ENCODE data around the gene MYO10. TPM values are rescaled to one million over a fixed set of nuclear protein-coding genes. Genes with fewer than 3 reads are reported as not detected.

The MYO10 gene
- total and polyA plus RNA-seq, 2 of the 8 experiments (the other 6 are each of a cell fraction or from before 2014, with no cell fraction given) = 21.5 to 107 TPM

DNA sequence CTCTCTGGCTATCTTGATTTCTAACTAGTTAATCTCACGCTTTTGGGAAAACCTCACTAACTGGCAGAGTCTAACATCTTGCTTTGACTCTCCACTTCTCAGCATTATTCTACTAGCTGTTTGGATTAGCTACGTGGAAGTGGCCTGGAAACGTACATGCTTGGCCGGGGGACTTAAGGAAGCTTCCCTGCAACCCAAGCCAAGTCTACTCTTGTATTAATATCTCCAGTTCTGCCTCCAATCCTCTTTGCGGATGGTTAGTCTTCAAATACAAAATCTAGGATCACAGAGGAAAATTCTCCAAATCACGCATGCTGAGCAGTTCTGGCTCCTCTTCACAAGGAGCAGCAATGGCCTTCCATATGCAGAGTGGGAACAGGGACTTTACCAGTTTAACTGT, 267.5 kb downstream of the MYO10 start:
- Histone ChIP-seq H3K36me3 (ENCODE audit: control insufficient read depth in 2 of 4, insufficient read depth in 4 of 4, low read length in 3 of 4) (peaks cover 53 to 96% (median 75%) of the 10 kb centered on the region in 4 experiments), H3K4me2 (ENCODE audit: insufficient read depth in 1 of 2, low read depth in 2 of 2, low read length in 2 of 2) (no peak overlapping the region), H3K79me2 (ENCODE audit: control insufficient read depth in 1 of 2, insufficient read depth in 2 of 2, low read length in 2 of 2) (no peaks in the 10 kb centered on the region), H3K4me1 (replicated peaks in 1 of 4; ENCODE audit: control insufficient read depth in 3 of 4, insufficient read depth in 4 of 4, low read length in 3 of 4) (no peaks in the 10 kb centered on the region), H2BK20ac (ENCODE audit: low read length) (no peak overlapping the region), H3K79me1 (ENCODE audit: low read depth, low read length) (no peaks in the 10 kb centered on the region), H2BK15ac (ENCODE audit: low read length) (no peak overlapping the region), H3K27ac (ENCODE audit: low read depth, low read length) (no peak overlapping the region), H4K5ac (ENCODE audit: insufficient read length, low read depth, low read length) (no peak overlapping the region), H2BK5ac (ENCODE audit: low read depth, low read length) (no peak overlapping the region), H3K56ac (replicated peaks; ENCODE audit: insufficient read length, low read depth, low read length) (no peak overlapping the region), H3K14ac (ENCODE audit: insufficient read length) (no peak overlapping the region), H2AFZ (ENCODE audit: low read length) (no peak overlapping the region), H3K23me2 (ENCODE audit: low read depth, low read length) (no peaks in the 10 kb centered on the region), H4K20me1 (replicated peaks in 1 of 2; ENCODE audit: control insufficient read depth in 1 of 2, insufficient read depth in 2 of 2, low read length in 2 of 2) (peaks cover 5 to 10% of the 10 kb centered on the region in 2 experiments), H4K91ac (replicated peaks; ENCODE audit: insufficient read length, low read length) (no peak overlapping the region), H3K27me3 (replicated peaks in 1 of 4; ENCODE audit: control insufficient read depth in 3 of 4, extremely low read depth in 1 of 4, insufficient read depth in 3 of 4, low read length in 3 of 4) (no peaks in the 10 kb centered on the region), H3K4ac (replicated peaks; ENCODE audit: insufficient read length, low read depth, low read length) (no peak overlapping the region), H3K9me3 (ENCODE audit: insufficient read depth in 2 of 2, low read depth in 1 of 2, low read length in 1 of 2) (no peaks in the 10 kb centered on the region), H2AK5ac (ENCODE audit: low read depth, low read length) (no peak overlapping the region), H4K8ac (ENCODE audit: extremely low read depth, insufficient read depth, low read length) (no peak overlapping the region), H3K9ac (replicated peaks in 1 of 4; ENCODE audit: extremely low read depth in 1 of 4, low read depth in 3 of 4, low read length in 3 of 4) (no peak overlapping the region), H3K23ac (ENCODE audit: insufficient read length) (no peak overlapping the region), H2BK120ac (replicated peaks; ENCODE audit: low read depth, low read length) (no peak overlapping the region), H3K18ac (ENCODE audit: extremely low read depth, low read length) (no peak overlapping the region), H3K4me3 (ENCODE audit: extremely low read depth in 1 of 4, insufficient read depth in 2 of 4, low read depth in 3 of 4, low read length in 4 of 4) (no peak overlapping the region), H2BK12ac (ENCODE audit: low read depth, low read length) (no peak overlapping the region)
- ChIA-PET CTCF (ENCODE audit: partially characterized antibody) (interaction anchor here (1.1 to 6.5 kb wide), 3 partner anchors 11 to 28 kb away, joined by 5 to 51 read pairs (median 25); no protein-coding TSS in a partner anchor), POLR2A (ENCODE audit: partially characterized antibody) (interaction anchor here (1.2 to 2.0 kb wide), 3 partner anchors 12 to 23 kb away, joined by 3 to 5 read pairs (median 3); no protein-coding TSS in a partner anchor)
- FAIRE-seq (no peak), DNase-seq (ENCODE audit: low read depth in 1 of 2, low spot score in 2 of 2) (no peak)
- 98% methylated on average over 6 of the region's 6 CpGs; no CpG with 5 or more reads in 1 of the 2 experiments for WGBS, 2 experiments (ENCODE audit: extremely low coverage in 1 of 2, insufficient coverage in 1 of 2, insufficient read length in 1 of 2, insufficient replicate concordance in 2 of 2, low coverage in 1 of 2, low lambda C conversion rate in 2 of 2, missing lambda C conversion rate in 1 of 2)
- TF ChIP-seq, protein P1, sequence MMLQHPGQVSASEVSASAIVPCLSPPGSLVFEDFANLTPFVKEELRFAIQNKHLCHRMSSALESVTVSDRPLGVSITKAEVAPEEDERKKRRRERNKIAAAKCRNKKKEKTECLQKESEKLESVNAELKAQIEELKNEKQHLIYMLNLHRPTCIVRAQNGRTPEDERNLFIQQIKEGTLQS (IDR thresholded peaks at IDR 0.05; ENCODE audit: insufficient read depth, low read depth, low read length) = no peak
- no peak for TF ChIP-seq CBX5 (IDR thresholded peaks at IDR 0.05; ENCODE audit: low read depth, low read length)
- TF ChIP-seq POU5F1 (IDR thresholded peaks at IDR 0.05; ENCODE audit: low read depth, low read length) = no peak
- no peak for TF ChIP-seq GABPA (IDR thresholded peaks at IDR 0.05; ENCODE audit: borderline replicate concordance, insufficient read depth, low read length)
- TF ChIP-seq CHD2 (IDR thresholded peaks at IDR 0.05; ENCODE audit: low read length) = no peak
- no peak for TF ChIP-seq SP4 (IDR thresholded peaks at IDR 0.05; ENCODE audit: low read length)
- no peak for TF ChIP-seq BACH1 (IDR thresholded peaks at IDR 0.05; ENCODE audit: low read length)
- no peak for TF ChIP-seq HDAC2 (IDR thresholded peaks at IDR 0.05; ENCODE audit: borderline replicate concordance in 1 of 2, low read depth in 2 of 2, low read length in 2 of 2)
- TF ChIP-seq BRCA1 (IDR thresholded peaks at IDR 0.05; ENCODE audit: low read depth, low read length) = no peak
- TF ChIP-seq RXRA (IDR thresholded peaks at IDR 0.05; ENCODE audit: insufficient read depth, low read depth, low read length) = no peak
- no peak for TF ChIP-seq GTF2F1 (IDR thresholded peaks at IDR 0.05; ENCODE audit: borderline replicate concordance, low read depth, low read length)
- TF ChIP-seq, protein P2, sequence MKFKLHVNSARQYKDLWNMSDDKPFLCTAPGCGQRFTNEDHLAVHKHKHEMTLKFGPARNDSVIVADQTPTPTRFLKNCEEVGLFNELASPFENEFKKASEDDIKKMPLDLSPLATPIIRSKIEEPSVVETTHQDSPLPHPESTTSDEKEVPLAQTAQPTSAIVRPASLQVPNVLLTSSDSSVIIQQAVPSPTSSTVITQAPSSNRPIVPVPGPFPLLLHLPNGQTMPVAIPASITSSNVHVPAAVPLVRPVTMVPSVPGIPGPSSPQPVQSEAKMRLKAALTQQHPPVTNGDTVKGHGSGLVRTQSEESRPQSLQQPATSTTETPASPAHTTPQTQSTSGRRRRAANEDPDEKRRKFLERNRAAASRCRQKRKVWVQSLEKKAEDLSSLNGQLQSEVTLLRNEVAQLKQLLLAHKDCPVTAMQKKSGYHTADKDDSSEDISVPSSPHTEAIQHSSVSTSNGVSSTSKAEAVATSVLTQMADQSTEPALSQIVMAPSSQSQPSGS (IDR thresholded peaks at IDR 0.05; ENCODE audit: low read length) = no peak
